HCT116 (cell line): ENCODE measurements around the gene NSMCE3. TPM values are rescaled to one million over a fixed set of nuclear protein-coding genes. Genes with fewer than 3 reads are reported as not detected.

Experiments used
- ATAC-seq: fragments of 200-7000 bp; cut with Tn5 transposase; 2 replicates; pipeline ENCODE4 v1.9.1; 2020; ENCODE audit warnings: mild to moderate bottlenecking, moderate library complexity
- BruUV-seq: library from RNA; stranded (reverse); fragments of 400-500 nt; replicated peaks from 2 replicates; lab custom pipeline; 2021; lab: Mats Ljungman, UMichigan
- CTCF ChIA-PET: fragments of 300-600 bp; sonication (Branson Sonifier 250); formaldehyde crosslinking; loops from one replicate; lab custom pipeline; 2021; ENCODE audit warnings: antibody characterized with exemption; lab: Charles Lee
- POLR2A ChIA-PET: fragments of 300-600, 350-600 bp; sonication (Branson Sonifier 250); formaldehyde crosslinking; loops from one replicate; lab custom pipeline; 2021; ENCODE audit warnings: antibody characterized with exemption; lab: Charles Lee
- RAD21 ChIA-PET, 2 experiments: fragments of 300-600 bp; sonication (Branson Sonifier 250); formaldehyde crosslinking; loops; one replicate each; lab custom pipeline; 2023; ENCODE audit warnings: low total read pairs in 2 of 2; ENCODE audit not compliant: uncharacterized antibody in 2 of 2, unreplicated experiment in 2 of 2, low non-redundant PET in 1 of 2; lab: Charles Lee
- DNase-seq: peaks from one replicate; pipeline ENCODE4 v3.0.0-alpha.2; 2010; ENCODE audit warnings: low read depth, low spot score
- H2AFZ ChIP-seq: fragments of 200-600 bp; shearing (Covaris generic), sonication (generic); 2 replicates; pipeline ENCODE4 v1.6.1; 2017; ENCODE audit warnings: low read depth, mixed run types, mixed read lengths, antibody characterized with exemption, low read length; ENCODE audit not compliant: poor library complexity, severe bottlenecking
- H3K27ac ChIP-seq: 2 replicates; pipeline ENCODE4 v1.5.1; 2012; ENCODE audit warnings: low read depth, low read length
- H3K27me3 ChIP-seq: fragments of 200-600 bp; sonication (generic); 2 replicates; pipeline ENCODE4 v1.6.1; 2016; ENCODE audit warnings: mixed run types, low read length, mixed read lengths; ENCODE audit not compliant: insufficient read depth
- H3K36me3 ChIP-seq, 2 experiments: fragments of 200-500 bp in 1 of 2; fragments of 200-600 bp in 1 of 2; sonication (Bioruptor generic) in 1 of 2; sonication (generic) in 1 of 2; 2 replicates each; pipeline versions ENCODE4 v1.5.1 to v1.6.1; 2014 to 2016; ENCODE audit warnings: low read length in 2 of 2, inconsistent platforms in 1 of 2, mixed read lengths in 1 of 2, mixed run types in 1 of 2; ENCODE audit not compliant: insufficient read depth in 2 of 2, control insufficient read depth in 1 of 2
- H3K4me1 ChIP-seq, 2 experiments: fragments of 200-600 bp in 1 of 2; sonication (generic) in 1 of 2; 2 replicates each; pipeline versions ENCODE4 v1.5.1 to v1.6.1; 2012 to 2017; ENCODE audit warnings: low read length in 2 of 2, inconsistent platforms in 1 of 2, mild to moderate bottlenecking in 1 of 2, mixed read lengths in 1 of 2, mixed run types in 1 of 2, moderate library complexity in 1 of 2; ENCODE audit not compliant: insufficient read depth in 2 of 2, control insufficient read depth in 1 of 2
- H3K4me2 ChIP-seq: fragments of 200-600 bp; sonication (generic); 2 replicates; pipeline ENCODE4 v1.6.1; 2017; ENCODE audit warnings: mixed run types, low read length, mixed read lengths
- H3K4me3 ChIP-seq, 2 experiments: fragments of 200-600 bp in 1 of 2; sonication (generic) in 1 of 2; replicated peaks in 1 of 2; 2 replicates each; pipeline ENCODE4 v1.5.1; 2011 to 2016; ENCODE audit warnings: low read length in 2 of 2, control low read depth in 1 of 2, low read depth in 1 of 2, mild to moderate bottlenecking in 1 of 2, mixed read lengths in 1 of 2, mixed run types in 1 of 2
- H3K79me2 ChIP-seq: fragments of 200-600 bp; sonication (generic); 2 replicates; pipeline ENCODE4 v1.6.1; 2017; ENCODE audit warnings: mild to moderate bottlenecking, mixed run types, low read length, moderate library complexity, mixed read lengths; ENCODE audit not compliant: insufficient read depth
- H3K9ac ChIP-seq: fragments of 200-600 bp; sonication (generic); 2 replicates; pipeline ENCODE4 v1.6.1; 2016; ENCODE audit warnings: low read length, mixed read lengths
- H3K9me2 ChIP-seq: fragments of 200-600 bp; sonication (generic), shearing (Covaris generic); 2 replicates; pipeline ENCODE4 v1.6.1; 2017; ENCODE audit warnings: mixed run types, mild to moderate bottlenecking, moderate library complexity; ENCODE audit not compliant: insufficient read depth
- H3K9me3 ChIP-seq, 2 experiments: fragments of 200-500 bp in 1 of 2; fragments of 200-600 bp in 1 of 2; sonication (Bioruptor generic) in 1 of 2; sonication (generic) in 1 of 2; 2 replicates each; pipeline ENCODE4 v1.6.1; 2014 to 2017; ENCODE audit warnings: low read length in 2 of 2, mixed read lengths in 2 of 2, inconsistent platforms in 1 of 2, low read depth in 1 of 2, mild to moderate bottlenecking in 1 of 2, mixed run types in 1 of 2, moderate library complexity in 1 of 2; ENCODE audit not compliant: control insufficient read depth in 1 of 2, insufficient read depth in 1 of 2
- H4K20me1 ChIP-seq: fragments of 200-600 bp; sonication (generic), shearing (Covaris generic); 2 replicates; pipeline ENCODE4 v1.6.1; 2017; ENCODE audit warnings: mixed run types, mild to moderate bottlenecking, moderate library complexity; ENCODE audit not compliant: insufficient read depth
- EGR1 ChIP-seq: IDR thresholded peaks from 2 replicates; pipeline ENCODE4 v1.6.1; 2012; ENCODE audit warnings: low read depth
- EZH2 ChIP-seq: fragments of 200-600 bp; sonication (generic); IDR thresholded peaks from 2 replicates; pipeline ENCODE4 v1.6.1; 2017; ENCODE audit warnings: antibody characterized with exemption, mixed run types
- EZH2phosphoT487 ChIP-seq: fragments of 200-600 bp; IDR thresholded peaks from 2 replicates; pipeline ENCODE4 v1.6.1; 2018; ENCODE audit warnings: antibody characterized with exemption, borderline replicate concordance
- POLR2A ChIP-seq: IDR thresholded peaks from 2 replicates; pipeline ENCODE4 v1.7.0; 2011; ENCODE audit warnings: borderline replicate concordance; ENCODE audit not compliant: insufficient read depth, insufficient read length; ENCODE audit errors: extremely low read depth
- POLR2AphosphoS5 ChIP-seq: IDR thresholded peaks from 2 replicates; pipeline ENCODE4 v1.6.1; 2011; ENCODE audit warnings: mild to moderate bottlenecking, low read depth, low read length, moderate library complexity
- SIN3A ChIP-seq: IDR thresholded peaks from 2 replicates; pipeline ENCODE4 v1.6.1; 2012; ENCODE audit warnings: low read depth
- SP1 ChIP-seq: IDR thresholded peaks from 2 replicates; pipeline ENCODE4 v1.6.1; 2012; ENCODE audit warnings: low read depth
- TCF7L2 ChIP-seq: IDR thresholded peaks from 2 replicates; pipeline ENCODE4 v1.7.0; 2011; ENCODE audit warnings: borderline replicate concordance, inconsistent platforms; ENCODE audit not compliant: insufficient read depth, insufficient read length; ENCODE audit errors: extremely low read depth
- intact Hi-C: fragments of 100-400 bp; cut with micrococcal nuclease; formaldehyde crosslinking; loops from 2 replicates; pipeline ENCODE4 v1.10.0; 2022
- total RNA-seq: library from RNA; stranded (reverse); gene quantifications from one replicate; pipeline ENCODE4 v1.2.1, GENCODE V29; 2021; ENCODE audit not compliant: unreplicated experiment
- TF ChIP-seq, protein P1 (sequence below): IDR thresholded peaks from 2 replicates; pipeline ENCODE4 v1.6.1; 2012
- TF ChIP-seq, protein P2 (sequence below): IDR thresholded peaks from 2 replicates; pipeline ENCODE4 v1.6.1; 2012; ENCODE audit warnings: low read depth
- TF ChIP-seq, protein P3 (sequence below): IDR thresholded peaks from 2 replicates; pipeline ENCODE4 v1.6.1; 2011; ENCODE audit warnings: mild to moderate bottlenecking, low read length, moderate library complexity; ENCODE audit not compliant: insufficient replicate concordance; ENCODE audit errors: extremely low read depth

Gene NSMCE3
- total RNA-seq, 1 experiment from 2014 or later, result 5.7 TPM

DNA sequence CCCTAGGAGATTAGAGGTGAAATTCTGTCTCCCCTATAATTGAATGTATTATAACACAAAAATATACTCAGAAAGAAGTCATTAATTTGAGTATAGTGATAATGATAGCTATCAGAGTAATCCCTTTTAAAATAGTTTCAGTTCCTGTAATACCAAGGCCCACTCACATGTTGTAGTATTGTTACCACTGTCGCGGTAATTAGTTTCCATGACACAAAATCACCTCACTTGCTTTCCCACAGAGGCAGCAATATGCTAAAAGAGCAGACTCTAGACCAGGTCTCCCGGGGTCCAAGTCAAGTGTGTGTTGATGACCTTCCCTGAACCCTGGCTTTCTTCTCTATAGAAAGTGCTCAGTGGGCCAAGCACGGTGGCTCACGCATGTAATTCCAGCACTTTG is 39.5 kb upstream of the NSMCE3 start:
- no peaks in the 10 kb centered on the region for H3K36me3 ChIP-seq
- TF ChIP-seq EZH2 (no peak), EGR1 (no peak), SIN3A (no peak), EZH2phosphoT487 (no peak), TCF7L2 (no peak), POLR2AphosphoS5 (no peak), SP1 (no peak), POLR2A (no peak)
- TF ChIP-seq, protein P1, sequence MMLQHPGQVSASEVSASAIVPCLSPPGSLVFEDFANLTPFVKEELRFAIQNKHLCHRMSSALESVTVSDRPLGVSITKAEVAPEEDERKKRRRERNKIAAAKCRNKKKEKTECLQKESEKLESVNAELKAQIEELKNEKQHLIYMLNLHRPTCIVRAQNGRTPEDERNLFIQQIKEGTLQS, result no peak
- TF ChIP-seq, protein P2, sequence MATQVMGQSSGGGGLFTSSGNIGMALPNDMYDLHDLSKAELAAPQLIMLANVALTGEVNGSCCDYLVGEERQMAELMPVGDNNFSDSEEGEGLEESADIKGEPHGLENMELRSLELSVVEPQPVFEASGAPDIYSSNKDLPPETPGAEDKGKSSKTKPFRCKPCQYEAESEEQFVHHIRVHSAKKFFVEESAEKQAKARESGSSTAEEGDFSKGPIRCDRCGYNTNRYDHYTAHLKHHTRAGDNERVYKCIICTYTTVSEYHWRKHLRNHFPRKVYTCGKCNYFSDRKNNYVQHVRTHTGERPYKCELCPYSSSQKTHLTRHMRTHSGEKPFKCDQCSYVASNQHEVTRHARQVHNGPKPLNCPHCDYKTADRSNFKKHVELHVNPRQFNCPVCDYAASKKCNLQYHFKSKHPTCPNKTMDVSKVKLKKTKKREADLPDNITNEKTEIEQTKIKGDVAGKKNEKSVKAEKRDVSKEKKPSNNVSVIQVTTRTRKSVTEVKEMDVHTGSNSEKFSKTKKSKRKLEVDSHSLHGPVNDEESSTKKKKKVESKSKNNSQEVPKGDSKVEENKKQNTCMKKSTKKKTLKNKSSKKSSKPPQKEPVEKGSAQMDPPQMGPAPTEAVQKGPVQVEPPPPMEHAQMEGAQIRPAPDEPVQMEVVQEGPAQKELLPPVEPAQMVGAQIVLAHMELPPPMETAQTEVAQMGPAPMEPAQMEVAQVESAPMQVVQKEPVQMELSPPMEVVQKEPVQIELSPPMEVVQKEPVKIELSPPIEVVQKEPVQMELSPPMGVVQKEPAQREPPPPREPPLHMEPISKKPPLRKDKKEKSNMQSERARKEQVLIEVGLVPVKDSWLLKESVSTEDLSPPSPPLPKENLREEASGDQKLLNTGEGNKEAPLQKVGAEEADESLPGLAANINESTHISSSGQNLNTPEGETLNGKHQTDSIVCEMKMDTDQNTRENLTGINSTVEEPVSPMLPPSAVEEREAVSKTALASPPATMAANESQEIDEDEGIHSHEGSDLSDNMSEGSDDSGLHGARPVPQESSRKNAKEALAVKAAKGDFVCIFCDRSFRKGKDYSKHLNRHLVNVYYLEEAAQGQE, result no peak
- TF ChIP-seq, protein P3, sequence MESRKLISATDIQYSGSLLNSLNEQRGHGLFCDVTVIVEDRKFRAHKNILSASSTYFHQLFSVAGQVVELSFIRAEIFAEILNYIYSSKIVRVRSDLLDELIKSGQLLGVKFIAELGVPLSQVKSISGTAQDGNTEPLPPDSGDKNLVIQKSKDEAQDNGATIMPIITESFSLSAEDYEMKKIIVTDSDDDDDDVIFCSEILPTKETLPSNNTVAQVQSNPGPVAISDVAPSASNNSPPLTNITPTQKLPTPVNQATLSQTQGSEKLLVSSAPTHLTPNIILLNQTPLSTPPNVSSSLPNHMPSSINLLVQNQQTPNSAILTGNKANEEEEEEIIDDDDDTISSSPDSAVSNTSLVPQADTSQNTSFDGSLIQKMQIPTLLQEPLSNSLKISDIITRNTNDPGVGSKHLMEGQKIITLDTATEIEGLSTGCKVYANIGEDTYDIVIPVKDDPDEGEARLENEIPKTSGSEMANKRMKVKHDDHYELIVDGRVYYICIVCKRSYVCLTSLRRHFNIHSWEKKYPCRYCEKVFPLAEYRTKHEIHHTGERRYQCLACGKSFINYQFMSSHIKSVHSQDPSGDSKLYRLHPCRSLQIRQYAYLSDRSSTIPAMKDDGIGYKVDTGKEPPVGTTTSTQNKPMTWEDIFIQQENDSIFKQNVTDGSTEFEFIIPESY, result no peak
- TF ChIP-seq, all 23 proteins: peak for 0
- H3K4me3 ChIP-seq, result no peak overlapping the region
- no TSS peak for BruUV-seq
- ChIA-PET RAD21 (no interaction called here), POLR2A (no interaction called here), CTCF (no interaction called here)
- DNase-seq (no peak), ATAC-seq (no peak)
- intact Hi-C loops, result no loop called here
- H3K4me1 ChIP-seq, result no peaks in the 10 kb centered on the region
- no peaks in the 10 kb centered on the region for H3K79me2 ChIP-seq
- no peak overlapping the region for H3K4me2 ChIP-seq
- no peak overlapping the region for H3K9ac ChIP-seq
- peaks cover 46% of the 10 kb centered on the region for H3K27me3 ChIP-seq
- H3K9me3 ChIP-seq, result no peaks in the 10 kb centered on the region
- H3K9me2 ChIP-seq, result no peaks in the 10 kb centered on the region
- H3K27ac ChIP-seq, result no peak overlapping the region
- no peak overlapping the region for H2AFZ ChIP-seq
- H4K20me1 ChIP-seq, result no peaks in the 10 kb centered on the region
